ENCODE measurements around the gene GALNT16.

- no peak for TF ChIP-seq POLR2A (IDR thresholded peaks at IDR 0.05)
- no peak for TF ChIP-seq CTCF (IDR thresholded peaks at IDR 0.05)
These were observed 40.8 kb downstream of the GALNT16 start for GRCh38 chr14:69300601-69301221.
